Measurements from ENCODE around the gene ASIC3. TPM values are rescaled to one million over a fixed set of nuclear protein-coding genes. Genes with fewer than 3 reads are reported as not detected.

The ASIC3 gene
- total RNA-seq, 1 donor from 2014 or later = 5.8 TPM

DNA sequence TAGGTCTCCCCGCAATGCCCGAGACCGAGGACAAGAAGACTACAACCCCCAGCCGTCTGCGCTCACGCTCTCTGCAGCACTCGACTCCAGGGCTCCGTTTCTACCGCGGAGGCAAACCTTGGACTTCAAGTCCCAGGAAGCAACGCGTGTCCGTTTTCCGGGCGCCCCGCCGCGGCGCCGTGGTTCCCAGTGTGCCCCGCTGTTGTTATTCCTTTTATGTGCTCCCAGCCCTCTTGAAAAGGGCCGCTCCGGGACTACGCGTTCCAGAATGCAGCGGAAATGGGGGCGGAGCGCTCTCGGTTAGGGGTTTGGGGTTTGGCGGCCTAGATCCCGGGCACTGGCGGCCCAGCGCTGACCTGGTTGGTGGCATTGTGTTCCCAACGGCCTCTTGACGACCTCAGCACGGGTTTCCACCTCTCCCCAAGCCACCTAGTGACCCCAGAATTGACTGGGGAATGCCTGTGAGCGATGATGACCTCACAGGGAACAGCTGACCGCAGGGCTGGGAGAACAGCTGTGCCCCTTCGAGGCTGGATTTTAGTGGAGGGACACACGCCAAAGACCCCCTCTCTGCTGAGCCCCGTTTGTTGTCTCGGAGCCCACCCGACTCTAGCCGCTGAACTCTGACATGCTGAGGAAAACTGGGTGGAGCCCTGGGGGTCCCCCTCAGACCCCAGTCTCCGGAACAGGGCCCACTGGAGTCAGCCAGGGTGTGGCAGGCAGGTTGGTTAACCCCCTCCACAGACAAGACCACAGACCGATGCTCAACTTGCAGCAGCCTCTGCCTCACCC, 9.9 kb downstream of the ASIC3 start:
- Mint-ChIP-seq H3K4me3 (ENCODE audit: unreplicated experiment) (peak overlapping the region; percentile 89), H3K36me3 (ENCODE audit: unreplicated experiment) (no peaks in the 10 kb centered on the region), H3K4me1 (ENCODE audit: unreplicated experiment) (peaks cover 46% of the 10 kb centered on the region), H3K9me3 (ENCODE audit: unreplicated experiment) (no peaks in the 10 kb centered on the region), H3K27me3 (ENCODE audit: unreplicated experiment) (no peaks in the 10 kb centered on the region), H3K27ac (ENCODE audit: unreplicated experiment) (peak overlapping the region; percentile 95)
- TF ChIP-seq, protein P1, sequence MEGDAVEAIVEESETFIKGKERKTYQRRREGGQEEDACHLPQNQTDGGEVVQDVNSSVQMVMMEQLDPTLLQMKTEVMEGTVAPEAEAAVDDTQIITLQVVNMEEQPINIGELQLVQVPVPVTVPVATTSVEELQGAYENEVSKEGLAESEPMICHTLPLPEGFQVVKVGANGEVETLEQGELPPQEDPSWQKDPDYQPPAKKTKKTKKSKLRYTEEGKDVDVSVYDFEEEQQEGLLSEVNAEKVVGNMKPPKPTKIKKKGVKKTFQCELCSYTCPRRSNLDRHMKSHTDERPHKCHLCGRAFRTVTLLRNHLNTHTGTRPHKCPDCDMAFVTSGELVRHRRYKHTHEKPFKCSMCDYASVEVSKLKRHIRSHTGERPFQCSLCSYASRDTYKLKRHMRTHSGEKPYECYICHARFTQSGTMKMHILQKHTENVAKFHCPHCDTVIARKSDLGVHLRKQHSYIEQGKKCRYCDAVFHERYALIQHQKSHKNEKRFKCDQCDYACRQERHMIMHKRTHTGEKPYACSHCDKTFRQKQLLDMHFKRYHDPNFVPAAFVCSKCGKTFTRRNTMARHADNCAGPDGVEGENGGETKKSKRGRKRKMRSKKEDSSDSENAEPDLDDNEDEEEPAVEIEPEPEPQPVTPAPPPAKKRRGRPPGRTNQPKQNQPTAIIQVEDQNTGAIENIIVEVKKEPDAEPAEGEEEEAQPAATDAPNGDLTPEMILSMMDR (IDR thresholded peaks at IDR 0.05) = no peak
- DNase-seq (ENCODE audit: extremely low spot score, unreplicated experiment) = peak; percentile 99

DNA sequence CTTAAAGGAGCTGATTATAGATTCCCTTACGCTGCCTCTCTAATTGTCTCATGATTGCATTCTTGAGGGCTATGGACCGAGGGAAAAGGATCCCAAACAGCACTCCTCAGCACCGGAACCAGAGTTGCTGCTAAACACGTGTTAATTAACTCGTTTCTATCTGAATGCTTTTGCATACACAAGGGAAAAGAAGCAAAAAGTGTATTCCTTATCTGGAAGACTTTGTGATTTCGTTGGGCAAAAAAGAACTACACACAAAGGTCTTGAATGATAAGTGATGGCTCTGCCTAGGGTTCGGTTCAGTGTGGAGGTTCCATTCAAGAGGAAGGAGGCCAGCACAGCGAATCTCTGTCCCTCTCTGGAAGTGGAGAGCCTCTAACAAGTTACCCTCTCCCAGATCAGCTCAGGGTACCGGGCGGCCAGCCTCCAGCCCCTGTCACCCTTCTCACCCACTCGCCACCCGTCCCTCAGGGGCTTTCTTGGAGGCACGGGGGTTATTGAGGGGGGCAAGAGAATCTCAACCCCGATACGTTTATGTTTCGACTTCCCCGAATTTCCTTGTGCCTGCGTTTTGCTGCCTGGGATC, 10.5 kb downstream of the ASIC3 start:
- Mint-ChIP-seq H3K27me3 (ENCODE audit: unreplicated experiment) (no peaks in the 10 kb centered on the region), H3K4me3 (ENCODE audit: unreplicated experiment) (peak overlapping the region; percentile 89), H3K9me3 (ENCODE audit: unreplicated experiment) (no peaks in the 10 kb centered on the region), H3K36me3 (ENCODE audit: unreplicated experiment) (no peaks in the 10 kb centered on the region), H3K27ac (ENCODE audit: unreplicated experiment) (peak overlapping the region; percentile 95), H3K4me1 (ENCODE audit: unreplicated experiment) (peaks cover 51% of the 10 kb centered on the region)
- TF ChIP-seq, protein P1 (IDR thresholded peaks at IDR 0.05) = no peak
- DNase-seq (ENCODE audit: extremely low spot score, unreplicated experiment) = no peak

DNA sequence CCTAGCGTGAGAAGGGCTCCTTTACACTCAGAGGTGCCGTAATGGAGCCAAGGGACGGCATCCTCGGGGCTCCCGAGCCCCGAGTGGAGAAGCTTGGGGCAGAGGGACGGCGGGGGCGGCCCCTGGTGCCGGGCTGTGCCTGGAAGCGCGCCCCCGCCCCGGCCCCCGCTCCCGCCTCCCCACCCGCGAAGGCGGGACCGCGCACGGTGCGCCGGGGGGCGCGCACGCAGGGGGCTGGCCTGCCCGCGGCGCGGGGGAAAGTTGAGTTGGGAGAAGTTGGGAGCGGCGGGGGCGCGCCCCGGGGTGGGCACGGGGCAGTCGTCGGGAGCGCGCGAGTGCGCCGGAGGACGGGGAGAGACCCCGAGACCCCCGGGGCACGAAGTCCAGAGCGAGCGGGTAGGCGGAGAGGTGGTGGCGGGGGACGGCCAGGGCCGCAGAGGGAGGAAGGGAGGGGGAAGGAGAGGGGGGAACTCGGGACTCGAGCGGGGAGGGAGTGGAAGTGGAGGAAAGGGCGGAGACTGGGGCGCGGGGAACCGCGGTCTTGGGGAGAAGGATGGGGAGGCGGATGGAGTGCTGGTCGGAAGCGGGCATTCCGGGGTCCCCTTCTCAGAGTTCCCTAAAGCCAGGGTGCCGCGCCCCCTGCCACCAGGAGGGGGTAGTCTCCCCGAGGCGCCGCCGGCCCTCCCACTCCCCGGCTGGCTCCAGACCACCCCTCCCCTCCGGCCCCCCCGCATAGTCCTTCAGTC, 11.2 kb downstream of the ASIC3 start, which contains the start of gene SLC4A2:
TSS of gene SLC4A2 (plus strand) at position 223 of the 746 bp plus-strand sequence. CDS start 2,399 bp downstream, outside the sequence.
- TF ChIP-seq, protein P1 (IDR thresholded peaks at IDR 0.05) = peak; percentile 69
- DNase-seq (ENCODE audit: extremely low spot score, unreplicated experiment) = no peak
- H3K4me1 Mint-ChIP-seq (ENCODE audit: unreplicated experiment) = peaks cover 51% of the 10 kb centered on the region
- peak within 1 kb of the TSS; percentile 95 for H3K27ac Mint-ChIP-seq (ENCODE audit: unreplicated experiment)
- H3K27me3 Mint-ChIP-seq (ENCODE audit: unreplicated experiment) = no peaks in the 10 kb centered on the region
- H3K4me3 Mint-ChIP-seq (ENCODE audit: unreplicated experiment) = peak within 1 kb of the TSS; percentile 89
- no peaks in the 10 kb centered on the region for H3K36me3 Mint-ChIP-seq (ENCODE audit: unreplicated experiment)
- H3K9me3 Mint-ChIP-seq (ENCODE audit: unreplicated experiment) = no peaks in the 10 kb centered on the region

DNA sequence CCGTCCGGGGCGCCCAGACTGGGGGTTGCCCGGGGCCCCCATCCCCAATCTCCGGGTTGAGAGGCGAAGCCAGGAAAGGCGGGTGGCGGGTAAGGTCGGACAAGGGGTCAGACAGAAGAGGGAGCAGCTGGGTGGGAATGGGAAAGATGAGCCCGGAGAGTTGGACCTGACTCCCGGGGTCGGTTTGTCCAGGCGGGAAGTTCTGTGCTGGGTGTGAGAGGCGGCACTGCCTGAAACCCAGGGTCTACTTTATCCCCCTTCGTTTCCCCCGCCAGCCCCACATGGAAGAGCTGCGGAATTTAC, 11.7 kb downstream of the ASIC3 start:
- Mint-ChIP-seq H3K27ac (ENCODE audit: unreplicated experiment) (peak overlapping the region; percentile 92), H3K36me3 (ENCODE audit: unreplicated experiment) (no peaks in the 10 kb centered on the region), H3K4me1 (ENCODE audit: unreplicated experiment) (peaks cover 51% of the 10 kb centered on the region), H3K27me3 (ENCODE audit: unreplicated experiment) (no peaks in the 10 kb centered on the region), H3K4me3 (ENCODE audit: unreplicated experiment) (peak overlapping the region; percentile 89), H3K9me3 (ENCODE audit: unreplicated experiment) (no peaks in the 10 kb centered on the region)
- DNase-seq (ENCODE audit: extremely low spot score, unreplicated experiment) = no peak
- TF ChIP-seq, protein P1 (IDR thresholded peaks at IDR 0.05) = peak; percentile 3
